DMS53 treated with DMSO at 0.1 percent for 48 hours (cell line): ENCODE measurements around the gene CYTL1.
"Not testable (repeated sequence)": the region's sequence is repeated elsewhere in the genome, so short reads cannot be mapped to it uniquely, and the experiment has no call there.

ENCODE experiments used
- DNase-seq: peaks from one replicate; lab custom pipeline; 2025; ENCODE audit not compliant: unreplicated experiment; lab: John Stamatoyannopoulos, UW

CYTL1 gene

DNA sequence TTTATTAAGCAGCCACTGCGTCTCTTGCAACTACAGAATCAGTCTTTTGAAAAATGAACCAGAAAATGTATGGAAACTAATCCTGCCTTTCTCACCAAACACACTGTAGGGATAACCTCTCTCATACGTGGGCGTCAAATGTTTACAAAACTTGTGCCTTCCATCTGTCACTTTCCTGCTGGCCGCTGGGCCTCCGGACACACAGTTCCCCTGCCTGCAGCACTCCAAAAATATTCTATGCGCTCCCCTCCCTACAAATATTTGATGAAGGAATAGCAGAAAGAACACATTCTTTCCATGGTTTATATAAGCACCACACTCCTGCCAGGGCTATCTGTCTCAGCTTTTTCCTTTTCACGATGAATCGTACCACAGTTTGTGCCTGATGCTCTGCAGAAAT is 14.9 kb upstream of the CYTL1 start:
- no peak for DNase-seq

DNA sequence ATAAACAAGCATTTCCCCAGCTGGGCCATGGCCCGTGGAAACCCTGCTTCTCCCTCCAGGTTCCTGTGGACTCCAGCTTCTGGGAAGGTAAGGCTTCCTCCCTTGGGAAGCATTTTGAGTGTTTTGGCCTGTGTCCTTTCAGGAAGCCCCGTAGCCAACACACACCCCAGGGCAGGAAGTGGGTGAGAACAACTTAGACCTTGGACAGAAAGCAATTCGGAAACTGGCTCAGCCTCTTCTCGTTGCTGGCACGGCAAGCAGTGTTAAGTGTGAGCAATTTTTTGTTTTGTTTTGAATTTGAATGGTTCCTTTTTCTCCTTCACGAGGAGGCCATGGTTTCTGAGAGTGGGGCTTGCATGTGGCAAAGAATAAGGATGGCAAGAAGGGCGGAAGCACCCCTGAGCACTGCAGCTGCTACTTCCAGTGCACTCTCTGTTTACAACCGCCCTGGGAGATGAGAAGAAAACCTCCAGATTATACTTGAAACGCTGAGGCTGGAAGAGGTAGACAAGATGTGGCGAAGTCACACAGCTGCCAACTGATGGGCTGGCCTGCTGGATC is 14.1 kb upstream of the CYTL1 start:
- no peak for DNase-seq

DNA sequence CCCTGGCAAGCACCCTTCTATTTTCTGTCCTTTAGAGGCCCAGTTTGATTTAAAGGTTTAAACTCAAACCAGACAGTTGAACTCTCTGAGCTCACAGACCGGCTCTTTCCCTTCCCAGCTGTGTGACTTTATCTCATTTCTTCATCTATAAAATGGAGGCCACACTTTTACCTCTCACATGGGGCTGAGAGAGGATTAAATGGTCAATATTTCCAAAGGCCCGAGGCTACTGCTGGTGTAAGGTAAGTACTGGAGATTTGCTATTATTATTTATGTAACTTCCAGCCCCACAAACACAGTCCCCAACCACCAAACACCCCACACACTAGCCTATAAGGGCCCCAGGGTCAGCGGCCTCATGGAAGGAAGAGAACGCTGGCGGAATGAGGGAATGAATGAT is 13.6 kb upstream of the CYTL1 start:
- no peak for DNase-seq

DNA sequence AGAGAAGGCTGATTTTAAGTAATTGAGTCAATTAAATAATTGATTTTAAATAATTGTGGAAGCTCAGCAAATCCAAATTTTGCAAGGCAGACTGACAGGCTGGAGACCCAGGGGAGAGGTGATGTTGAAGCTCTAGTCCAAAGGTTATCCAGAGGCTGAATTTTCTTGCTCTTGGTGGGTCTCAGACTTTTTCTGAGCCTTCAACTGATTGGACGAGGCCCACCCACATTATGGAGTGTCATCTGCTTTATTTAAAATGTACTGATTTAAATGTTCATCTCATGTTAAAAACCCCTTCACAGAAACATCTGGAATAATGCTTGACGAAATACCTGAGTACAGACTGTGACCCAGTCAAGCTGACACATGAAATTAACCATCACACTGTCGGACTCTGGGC is 11.7 kb upstream of the CYTL1 start:
- DNase-seq, result no peak

DNA sequence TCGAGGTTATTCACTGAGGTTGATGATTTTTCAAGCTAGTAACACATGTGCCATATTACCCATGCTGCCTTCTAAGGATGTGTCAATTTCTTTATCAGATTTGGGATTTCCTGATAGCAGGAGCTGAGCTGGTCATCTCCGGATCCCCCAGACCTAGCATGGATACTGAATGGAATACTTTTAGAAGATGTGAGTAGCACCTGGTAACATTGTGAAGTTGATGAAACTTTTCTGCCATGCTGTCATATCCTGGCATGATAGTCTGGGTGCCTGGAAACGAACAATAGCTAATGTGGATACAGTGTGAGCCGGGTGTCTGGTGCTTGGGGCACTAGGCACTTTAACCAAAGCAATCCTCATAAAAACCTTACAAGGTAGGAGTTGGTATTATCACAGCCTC is 11.0 kb upstream of the CYTL1 start:
- DNase-seq, result no peak

DNA sequence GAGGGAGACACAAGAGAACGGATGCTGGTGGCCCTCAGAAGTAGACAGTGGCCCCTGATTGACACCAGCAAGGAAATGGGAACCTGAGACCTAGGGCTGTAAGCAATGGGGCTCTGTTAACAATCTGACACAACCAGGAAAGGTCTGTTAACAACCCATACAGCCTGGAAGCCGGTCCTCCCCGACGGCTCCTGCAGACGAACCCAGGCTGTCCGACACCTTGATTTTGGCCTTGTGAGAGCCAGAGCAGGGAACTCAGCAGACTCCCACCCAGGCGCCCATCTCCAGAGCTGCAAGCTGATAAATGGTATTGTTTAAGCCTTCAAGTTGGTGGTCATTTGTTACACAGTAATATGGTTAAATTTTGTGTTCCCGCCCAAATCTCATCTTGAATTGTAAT is 10.2 kb upstream of the CYTL1 start:
- no peak for DNase-seq

DNA sequence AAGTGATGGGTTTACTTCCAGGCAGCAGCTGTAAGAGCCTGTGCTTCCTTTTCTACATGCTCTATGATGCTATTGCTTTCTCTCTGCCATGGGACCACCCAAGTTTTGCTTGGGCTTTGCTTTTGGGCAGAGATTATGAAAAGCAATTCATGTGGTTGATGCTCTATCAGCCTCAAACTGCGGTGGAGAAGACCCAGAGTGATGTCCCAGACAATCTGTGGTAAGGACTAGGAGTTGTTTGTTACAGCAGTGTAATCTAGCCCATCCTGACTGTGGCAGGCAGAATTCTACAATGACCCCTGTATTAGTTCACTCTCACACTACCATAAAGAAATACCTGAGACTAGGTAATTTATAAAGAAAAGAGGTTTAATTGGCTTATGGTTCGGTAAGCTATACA is 9.2 kb upstream of the CYTL1 start:
- no peak for DNase-seq

DNA sequence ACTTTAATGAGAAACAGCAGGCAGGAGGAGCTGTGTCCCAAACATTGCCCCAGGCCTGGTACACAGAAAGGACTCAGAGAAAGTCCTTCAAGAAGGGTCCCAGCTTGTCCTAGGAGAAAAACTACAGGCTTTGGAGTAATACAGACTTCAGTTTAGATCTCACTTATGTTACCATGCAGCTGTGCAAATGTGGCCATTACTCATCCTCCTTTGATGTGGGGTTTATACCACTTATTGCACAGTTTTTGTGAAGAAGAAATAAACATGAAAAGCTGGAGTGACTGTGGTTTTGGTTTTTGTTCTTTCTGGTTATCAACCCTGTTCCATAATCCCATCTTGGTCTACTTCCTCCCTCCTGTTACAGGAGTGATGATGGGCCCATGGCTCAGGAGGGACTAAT is 8.1 kb upstream of the CYTL1 start:
- peak; percentile 26 for DNase-seq

DNA sequence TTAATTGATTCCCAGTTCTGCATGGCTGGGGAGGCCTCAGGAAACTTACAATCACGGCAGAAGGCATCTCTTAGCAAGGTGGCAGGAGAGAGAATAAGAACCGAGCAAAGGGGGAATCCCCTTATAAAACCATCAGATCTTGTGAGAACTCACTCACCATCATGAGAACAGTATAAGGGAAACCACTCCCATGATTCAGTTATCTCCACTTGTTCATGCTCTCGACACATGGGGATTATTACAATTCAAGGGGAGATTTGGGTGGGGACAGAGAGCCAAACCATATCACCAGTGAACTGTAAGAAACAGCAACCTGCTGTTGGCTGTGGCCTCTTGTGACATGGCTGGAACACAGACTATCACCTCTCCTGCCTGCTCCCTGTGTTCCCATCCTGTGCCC is 7.1 kb upstream of the CYTL1 start:
- no peak for DNase-seq

DNA sequence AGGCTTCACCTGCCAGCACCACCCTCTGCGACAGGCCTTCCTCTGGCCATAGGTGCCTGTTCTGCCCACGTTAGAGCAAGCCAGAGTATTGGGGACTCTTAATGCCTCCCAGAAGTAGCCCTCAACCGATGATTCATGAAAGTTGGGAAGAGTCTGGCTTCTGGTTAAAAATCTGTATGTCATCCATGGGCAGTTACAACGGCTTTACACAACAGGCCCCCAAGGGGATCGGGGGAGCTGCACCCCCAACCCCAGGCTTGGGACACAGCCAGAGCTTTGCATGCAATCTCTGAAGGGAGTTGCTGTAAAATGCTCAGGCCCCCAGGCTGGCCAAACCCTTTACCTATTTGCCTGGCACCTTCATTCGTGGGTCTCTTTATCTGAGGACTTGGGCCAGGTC is 5.4 kb upstream of the CYTL1 start:
- DNase-seq, result no peak

DNA sequence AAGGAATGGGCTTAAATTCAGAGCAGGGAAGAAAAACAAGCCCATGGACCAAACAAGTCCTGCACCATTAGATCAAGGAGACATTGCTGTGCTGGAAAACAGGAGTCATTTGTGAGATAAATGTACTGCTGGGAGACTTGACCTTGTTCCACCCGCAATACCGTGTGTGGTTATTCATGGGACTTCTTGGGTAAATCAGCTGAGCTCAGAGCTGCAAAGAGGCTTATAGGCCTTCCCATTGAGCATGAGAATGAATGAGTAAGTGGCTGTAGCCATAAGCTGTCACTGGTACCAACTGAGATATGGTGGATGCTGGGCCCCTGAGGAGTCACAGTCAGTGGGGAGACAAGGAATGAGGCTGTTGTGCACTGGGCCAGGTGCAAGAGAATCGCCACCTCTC is 2.3 kb upstream of the CYTL1 start:
- no peak for DNase-seq

DNA sequence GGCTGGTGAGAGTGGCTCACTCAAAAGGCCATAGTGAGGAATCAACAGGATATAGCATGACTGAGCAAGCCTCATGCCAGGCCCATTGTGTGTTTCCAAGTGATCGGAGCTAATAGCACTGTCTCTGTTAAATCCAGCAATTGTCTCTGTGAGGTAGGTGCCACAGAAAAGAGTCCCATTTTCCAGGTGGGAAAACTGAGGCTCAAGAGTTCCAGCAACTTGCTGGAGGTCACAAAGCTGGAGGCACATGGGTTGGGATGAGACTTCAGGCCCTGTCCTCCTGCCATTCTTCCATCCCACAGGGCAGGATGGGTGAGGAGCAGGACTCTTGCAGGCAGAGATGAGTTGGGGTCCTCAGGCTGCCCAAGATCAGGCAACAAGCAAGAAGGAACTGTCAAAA is 1.1 kb upstream of the CYTL1 start:
- DNase-seq, result no peak

DNA sequence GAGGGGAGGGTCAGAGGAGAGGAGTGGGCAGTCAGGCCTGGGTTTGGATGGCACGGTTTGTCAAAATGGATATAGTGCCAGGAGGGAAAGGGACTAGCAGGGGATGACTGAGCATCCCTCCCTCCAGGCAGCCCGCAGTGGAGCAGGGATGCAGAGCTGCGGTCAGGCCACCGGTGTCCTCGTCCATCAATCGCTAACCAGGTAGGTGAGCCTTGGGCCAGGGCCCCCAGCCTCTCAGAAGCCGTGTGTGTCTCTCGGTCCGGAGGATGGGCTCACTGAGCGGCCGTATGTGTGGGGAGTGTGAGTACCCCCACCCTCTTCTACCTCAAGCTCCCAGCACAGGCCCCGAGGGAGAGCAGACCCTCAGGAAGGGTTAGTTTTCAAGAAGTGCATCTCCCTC is 538 bp upstream of the CYTL1 start:
- DNase-seq, result no peak

DNA sequence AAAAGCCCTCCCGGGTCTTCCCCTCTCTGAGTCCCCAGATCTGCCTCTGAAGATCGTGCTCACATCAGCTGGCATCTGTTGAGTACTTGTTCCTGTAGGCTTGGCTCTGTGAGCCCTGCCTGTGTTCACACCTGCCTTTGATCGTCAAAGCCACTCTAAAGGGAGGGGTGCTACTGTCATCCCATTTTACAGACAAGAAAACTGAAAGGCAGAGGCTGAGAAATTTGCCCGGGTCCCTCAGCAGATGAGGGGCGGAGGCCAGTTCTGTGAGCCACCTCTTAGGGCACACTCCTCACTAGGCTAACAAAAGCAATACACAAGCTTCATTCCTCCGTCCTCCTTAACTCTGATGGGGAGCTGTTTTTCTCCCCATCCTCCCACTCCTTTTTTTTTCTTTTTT is 655 bp downstream of the CYTL1 start:
- peak; percentile 24 for DNase-seq

DNA sequence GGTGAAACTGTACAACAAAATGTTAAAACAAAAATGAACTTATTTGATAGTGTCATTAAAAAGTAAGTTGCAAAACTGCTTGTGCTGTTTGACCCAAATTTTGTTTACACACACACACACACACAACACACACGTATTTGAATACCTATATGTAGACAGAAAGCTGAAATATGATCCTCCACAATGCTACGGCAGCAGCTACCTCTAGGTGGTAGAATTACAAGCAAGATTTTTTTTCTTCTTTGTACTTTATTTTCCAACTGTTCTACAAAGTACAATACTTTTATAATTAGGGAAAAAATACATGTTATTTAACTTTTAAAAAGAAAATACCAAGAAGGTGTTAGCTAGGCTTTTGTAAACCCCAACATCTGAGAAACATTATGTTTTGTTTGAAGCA is 1.2 kb downstream of the CYTL1 start:
- peak; percentile 24 for DNase-seq

DNA sequence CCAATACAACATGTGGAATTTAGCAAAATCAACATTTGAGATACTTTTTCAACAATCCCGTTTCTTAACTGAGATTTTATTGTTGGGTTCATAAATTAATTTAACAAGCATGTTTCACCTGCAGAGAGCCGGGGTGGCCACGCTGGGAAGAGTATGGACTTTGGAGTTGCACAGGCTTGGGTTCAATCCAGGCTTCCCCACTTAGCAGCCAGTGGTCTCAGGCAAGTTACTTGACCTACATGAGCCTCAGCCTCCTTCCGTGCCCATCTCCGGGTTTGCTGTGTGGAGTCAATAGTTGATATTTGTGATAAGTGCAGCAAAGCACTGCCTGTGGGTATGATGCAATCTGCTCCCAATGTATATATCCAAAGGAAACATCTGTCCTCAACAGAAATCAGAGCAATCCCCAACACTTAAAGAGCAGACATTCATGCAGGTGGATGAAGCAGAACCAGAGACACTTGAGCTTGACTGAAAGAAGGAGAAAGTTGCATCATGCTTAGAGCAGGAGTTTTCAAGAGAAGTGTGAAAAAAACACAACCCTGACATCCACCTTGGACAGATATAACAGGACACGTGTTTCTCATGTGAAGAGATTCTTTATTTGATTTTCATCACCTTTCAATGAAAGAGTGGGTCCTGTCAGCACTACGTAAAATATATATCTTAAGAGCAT is 5.1 kb downstream of the CYTL1 start:
- DNase-seq, result no peak

DNA sequence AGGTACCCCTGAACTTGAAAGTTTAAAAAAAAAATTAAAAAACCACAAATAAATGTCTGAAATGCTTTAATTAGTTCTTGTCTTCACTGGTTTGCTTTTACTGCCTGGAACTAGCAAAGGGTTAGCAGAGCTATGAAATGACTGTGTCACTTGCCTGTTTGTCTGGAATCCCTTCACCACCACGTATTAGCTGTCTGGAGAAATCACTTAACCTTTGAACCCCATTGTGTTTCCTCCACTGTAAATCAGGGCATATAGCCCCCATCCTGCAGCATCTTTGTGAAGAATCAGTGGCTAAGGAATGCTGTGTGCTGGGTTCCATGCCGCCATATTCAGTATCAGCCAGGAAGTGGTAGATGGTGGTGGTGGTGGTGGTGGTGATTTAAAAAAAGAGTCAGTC is 6.3 kb downstream of the CYTL1 start:
- peak; percentile 18 for DNase-seq

DNA sequence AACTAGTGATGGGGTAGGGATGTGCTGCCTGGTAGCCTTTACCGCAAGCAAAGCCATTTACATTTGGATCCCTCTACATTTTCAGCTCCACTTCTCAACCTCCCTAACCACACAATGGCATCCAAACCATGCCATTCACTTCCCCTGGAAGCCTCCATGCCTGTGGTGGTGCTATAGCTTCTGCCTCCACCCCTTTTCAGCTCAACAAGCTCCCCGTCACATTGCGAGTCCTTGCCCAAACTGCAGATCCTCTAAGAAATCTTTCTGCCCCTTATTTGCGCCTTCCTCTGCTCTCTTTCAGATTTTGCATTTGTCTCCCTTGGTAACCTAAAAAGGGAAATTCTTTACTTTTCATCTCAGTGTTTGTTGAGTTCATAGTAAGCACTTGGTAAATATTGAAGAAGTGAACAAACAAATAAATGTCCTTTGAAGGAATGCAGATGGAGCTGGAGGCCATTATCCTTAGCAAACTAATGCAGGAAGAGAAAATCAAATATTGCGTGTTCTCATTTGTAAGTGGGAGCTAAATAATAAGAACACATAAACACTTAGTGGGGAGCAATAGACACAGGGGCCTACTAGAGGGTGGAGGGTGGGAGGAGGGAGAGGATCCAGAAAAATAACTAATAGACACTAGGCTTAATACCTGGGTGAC is 6.9 kb downstream of the CYTL1 start:
- peak; percentile 84 for DNase-seq

DNA sequence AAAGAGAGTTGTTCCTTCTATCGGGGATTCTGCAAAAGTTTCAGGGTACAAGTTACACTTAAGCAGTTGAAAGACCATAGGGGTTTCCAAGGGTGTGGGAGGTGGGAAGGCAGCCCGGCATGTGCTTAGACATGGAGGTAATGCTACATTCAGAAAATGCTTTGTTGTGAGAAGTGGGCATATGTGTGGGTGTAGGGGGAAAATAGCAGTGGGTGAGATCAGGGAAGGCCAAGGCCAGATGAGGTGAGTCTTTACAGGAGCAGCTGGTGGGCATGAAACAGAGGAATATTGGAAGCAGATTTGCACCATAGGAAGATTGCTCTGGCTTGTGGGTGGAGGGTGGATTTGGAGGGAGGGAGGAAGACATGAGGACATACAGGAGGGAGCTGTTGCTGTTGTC is 8.3 kb downstream of the CYTL1 start:
- DNase-seq, result no peak

DNA sequence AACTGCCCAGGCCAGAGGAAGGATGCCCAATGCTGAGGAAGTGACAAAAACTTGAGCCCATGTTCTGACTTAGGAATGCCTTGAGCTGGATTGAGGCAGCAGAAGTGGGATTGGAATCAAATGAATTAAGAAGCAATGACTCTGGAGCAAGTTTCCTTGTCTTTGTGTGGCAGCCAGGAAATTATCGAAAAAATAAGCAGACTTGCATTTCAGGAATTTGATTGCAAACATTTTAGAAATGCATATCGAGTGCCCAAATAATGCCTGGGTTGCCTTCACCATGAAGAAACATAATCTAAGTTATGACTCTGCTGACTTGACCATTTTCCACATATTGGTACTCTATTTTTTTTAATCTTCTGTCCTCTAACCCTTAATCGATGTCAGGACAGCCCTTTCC is 9.5 kb downstream of the CYTL1 start:
- DNase-seq, result no peak

DNA sequence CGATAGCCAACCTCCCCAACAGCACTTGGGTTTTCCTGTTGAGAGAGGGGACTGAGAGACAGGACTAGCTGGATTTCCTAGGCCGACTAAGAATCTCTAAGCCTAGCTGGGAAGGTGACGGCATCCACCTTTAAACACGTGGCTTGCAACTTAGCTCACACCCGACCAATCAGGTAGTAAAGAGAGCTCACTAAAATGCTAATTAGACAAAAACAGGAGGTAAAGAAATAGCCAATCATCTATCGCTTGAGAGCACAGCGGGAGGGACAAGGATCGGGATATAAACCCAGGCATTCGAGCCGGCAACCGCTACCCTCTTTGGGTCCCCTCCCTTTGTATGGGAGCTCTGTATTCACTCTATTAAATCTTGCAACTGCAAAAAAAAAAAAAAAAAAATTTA is 12.3 kb downstream of the CYTL1 start:
- not testable (repeated sequence) for DNase-seq

DNA sequence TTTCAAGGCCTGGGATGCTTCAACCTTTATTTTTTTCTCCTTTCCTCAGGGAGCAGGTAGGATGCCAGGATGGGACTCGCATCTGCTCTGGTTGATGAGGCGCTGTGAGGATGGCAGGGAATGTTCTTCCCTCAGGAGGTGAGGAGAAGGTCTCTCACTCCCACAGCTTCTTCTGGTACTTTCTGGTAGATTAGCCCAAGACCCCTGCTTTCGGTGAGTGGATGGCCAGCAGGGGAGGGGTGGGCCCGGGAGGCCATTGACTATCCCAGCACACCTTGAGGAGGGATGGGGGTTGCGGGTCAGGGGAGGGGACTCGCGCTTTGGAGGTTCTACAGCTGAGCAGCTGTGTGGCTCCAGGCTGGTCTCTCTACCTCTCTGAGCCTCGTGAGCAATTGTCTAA is 14.8 kb downstream of the CYTL1 start:
- DNase-seq, result no peak

DNA sequence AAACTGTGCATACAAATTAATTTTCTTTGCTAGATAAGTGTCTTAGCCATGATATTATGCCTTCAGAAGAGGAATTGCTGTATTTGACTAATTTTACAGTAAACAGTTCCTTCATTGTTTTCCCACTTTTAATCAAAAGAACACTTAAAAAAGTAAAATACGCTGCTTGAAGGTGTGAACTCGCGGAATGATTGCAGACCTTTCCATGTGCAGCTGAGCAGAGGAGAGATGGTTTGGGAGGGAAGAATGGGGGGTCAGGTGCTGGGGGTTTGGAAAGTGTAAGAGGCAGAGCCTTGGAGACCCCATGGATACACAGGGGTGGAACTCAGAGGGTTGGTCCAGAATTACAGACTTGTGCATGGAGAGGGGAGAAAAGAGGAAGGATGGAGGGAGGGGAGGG is 15.3 kb downstream of the CYTL1 start:
- no peak for DNase-seq
